GM19463 (cell line): ENCODE data around the gene JTB.

Source experiments
- ATAC-seq: cut with Tn5 transposase; IDR thresholded peaks from one replicate; pipeline ENCODE4 v1.9.1; 2021; ENCODE audit warnings: mild to moderate bottlenecking, moderate library complexity; ENCODE audit not compliant: unreplicated experiment

The JTB gene

DNA sequence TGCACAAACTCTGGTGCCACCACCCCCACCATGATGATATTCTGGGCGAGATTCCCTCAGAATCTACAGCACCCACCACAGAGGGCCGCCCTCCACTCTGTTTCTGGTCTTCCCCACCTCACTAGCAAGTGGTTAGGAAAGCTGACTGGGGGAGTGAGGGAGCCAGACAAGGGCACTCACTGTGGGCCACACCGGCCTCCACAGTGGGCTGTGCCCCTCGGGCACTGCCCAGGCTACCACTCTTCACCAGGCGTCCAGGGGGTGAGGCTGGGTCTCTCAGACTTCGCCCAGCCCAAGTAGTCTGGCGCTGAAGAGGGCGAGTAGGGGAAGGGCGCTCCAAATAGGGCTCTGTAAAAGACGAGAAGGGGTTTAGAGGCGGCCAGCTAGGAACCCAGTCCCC lies 43.5 kb downstream of the JTB start:
- ATAC-seq, result no peak

DNA sequence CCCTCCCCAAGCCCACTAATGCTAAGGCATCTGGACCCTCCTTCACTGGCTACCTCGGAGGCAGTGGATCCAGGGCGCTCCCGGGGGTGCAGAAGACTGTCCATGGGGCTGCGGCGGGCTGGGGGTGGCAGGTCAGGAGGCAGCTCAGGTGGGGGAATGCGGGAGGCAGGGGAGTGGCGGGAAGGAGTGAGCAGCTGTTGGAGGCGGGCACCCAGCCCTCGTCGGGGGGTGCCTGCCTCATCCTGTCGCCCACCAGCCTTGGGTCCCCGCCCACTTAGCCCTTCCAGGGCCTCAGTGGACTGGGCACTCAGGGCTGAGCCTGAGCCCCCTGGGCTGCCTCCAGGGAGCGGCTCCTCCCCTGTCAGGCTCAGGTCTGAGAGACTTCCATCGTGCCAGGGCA lies 44.0 kb downstream of the JTB start:
- no peak for ATAC-seq

DNA sequence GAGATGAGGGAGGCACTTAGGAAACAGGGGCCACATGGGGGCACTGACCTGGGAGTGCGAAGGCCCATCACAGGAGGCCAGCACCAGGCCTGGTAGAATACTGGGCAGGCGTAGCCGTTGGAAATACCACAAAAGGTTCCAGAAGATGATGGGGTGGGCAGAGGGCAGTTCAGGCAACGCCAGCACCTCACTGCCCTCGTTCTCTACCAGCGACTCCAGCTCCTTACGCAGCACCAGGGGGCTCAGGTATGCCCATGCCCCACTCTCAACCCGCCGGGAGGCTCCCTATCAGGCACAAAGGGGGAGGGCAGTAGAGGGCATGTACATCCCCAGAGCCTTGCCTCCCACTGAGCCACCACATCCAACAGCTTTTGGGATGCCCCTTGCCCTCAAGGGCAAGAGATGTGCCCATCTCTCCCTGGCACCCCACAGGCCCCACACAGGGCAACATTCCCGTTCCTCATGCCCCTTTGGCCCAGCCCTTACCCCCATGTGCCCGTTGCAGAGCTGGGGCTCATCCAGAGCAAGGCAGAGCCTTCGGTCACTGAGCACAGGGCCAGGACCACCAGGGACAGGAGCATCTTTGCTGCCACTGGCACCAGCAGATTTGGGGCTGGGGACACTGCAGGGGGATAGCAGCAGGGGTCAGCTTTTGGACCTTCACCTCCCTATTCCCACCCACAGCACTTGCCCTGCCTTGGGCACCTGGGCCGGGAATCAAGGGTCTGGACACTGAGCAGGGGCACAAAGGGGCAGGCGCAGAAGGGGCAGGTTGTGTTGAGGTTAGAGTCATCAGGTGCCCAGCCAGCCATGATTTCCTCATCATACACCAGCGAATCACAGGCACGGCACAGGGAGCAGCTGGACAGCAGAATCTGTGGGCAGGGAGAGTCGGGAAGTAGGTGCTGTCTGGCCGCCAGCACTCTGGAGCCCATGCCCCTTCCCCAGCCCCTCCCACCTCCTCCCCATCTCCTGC lies 45.0 kb downstream of the JTB start:
- ATAC-seq, result no peak

DNA sequence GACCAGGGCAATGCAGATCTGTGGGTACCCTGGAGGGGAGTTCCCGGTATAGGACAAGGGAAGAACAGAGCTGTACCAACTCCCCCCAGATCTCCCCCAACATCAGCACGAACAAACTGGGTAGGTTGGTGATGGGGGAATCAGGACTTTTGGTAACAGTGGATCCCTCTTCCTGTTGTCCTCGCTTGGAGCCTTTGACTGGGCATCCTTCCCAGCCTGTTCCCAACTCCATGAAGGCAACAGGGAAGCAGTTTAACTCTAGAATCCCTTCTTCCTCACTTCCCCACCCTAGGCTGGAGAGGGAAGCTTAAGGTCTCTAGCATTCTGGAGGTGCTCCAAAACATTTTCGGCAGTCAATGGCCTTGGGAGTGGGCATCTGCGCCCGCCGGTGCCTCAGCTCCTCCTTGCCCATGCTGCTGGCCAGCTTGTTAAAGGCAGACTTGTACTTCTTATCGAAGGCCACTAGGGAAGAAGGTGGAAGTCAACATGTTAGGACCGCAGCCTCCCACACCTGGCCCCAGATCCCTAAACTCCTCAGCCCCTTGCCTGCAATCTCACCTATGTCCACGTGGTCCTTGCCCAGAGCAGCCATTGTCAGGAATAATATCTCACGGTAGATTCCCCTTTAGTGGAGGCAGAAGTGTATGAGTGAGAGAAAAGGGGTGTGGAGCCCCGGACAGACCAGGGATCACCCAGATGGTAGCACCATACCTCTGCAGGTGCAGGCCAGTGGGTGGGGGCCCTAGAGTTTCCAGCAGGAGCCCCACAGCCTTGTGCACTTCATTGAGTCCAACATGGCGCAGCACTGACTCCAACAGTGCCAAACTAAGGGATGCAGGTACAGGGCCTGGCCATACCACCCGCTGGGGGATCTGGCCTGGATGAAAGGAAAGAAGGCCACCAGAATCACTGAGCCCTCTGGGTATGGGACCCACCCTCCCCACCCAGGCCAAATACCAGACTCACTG lies 47.2 kb downstream of the JTB start:
- no peak for ATAC-seq

DNA sequence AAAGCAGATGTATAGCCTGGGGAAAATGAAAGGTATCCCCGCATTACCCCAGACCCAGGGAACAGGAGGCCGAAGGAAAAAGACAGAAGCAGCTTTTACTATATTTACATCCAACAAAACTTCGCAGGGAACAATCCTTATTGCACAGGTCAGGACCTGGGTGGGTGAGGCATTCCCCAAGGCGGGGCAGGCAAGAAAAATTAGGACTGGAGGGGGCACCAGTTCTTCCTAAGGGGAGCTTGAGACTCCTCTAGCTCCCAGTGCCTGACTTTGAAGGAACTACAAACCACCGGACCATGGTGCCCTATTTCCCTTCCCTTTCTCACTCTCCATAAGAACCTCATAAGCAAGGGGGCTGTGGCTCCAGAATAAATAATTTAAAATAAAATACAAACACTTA lies 48.0 kb downstream of the JTB start:
- ATAC-seq, result no peak

DNA sequence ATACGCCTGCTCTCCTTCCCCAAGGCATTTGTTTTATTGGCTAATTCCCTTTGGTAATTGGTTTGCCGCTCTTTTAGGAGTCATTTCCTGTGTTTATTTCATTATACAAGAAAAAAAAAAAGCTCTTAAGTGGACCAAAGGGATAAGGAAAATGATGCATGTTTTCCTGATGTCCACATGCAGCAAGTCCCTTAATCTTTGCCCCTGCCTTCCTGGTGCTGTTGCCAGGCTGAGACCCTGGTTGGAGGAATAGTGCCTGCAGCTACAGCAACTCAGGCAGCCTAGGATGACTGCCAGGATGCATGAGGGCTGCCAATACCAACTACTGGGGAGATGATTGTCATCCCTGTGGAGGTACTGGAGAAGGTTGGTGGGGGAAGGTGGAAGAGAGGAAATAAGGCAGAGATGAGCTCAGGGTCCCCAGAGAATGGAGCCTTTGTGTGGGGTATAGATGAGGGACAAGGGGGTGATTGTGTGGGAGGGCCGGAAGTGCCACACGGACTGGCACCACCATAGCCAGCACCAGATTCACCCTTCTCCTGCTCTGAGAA lies 48.6 kb downstream of the JTB start:
- ATAC-seq, result no peak

DNA sequence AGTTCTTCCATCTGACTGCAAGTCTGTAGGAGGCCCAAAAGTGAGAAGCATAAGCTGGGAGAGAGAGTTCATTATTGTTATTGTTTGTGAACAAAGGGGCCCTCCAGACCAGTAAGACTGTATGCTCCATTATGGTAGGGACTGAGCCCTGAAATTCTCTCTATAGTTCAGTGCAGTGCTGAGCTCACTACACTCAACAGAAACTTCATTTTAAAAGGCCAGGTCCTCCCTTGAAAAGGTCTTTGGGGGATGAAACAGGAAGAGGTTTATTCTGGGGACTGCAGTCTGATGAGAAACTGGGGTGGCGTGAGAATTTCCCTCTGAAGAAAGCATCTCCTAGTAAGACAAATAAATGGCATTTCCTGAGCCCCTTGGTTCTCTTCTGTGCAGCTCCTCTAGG lies 49.2 kb downstream of the JTB start:
- no peak for ATAC-seq

DNA sequence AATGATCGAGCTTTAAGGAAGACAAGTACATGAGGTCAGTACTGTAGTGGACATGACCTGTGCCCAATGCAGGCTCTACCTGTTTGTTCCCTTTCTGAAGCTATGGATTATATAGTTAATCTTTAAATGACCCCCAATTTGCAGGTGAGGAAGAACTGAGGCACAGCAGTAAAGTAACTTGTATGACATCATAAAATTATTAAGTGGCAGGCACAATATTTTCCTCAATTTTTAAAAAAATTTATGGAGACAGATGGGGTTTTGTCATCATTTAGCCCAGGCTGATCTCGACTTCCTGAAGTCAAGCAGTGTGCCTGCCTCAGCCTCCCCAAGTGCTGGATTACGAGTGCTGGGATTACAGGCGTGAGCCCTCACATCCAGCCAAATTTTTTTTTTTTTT lies 51.1 kb downstream of the JTB start:
- ATAC-seq, result no peak
